GM23248 (cell line): ENCODE measurements around the gene FAM240B.

ENCODE experiments used
- EZH2 ChIP-seq: fragments of 200-600 bp; sonication (generic); IDR thresholded peaks from 2 replicates; pipeline ENCODE4 v1.6.1; 2018; ENCODE audit warnings: antibody characterized with exemption, mild to moderate bottlenecking; ENCODE audit not compliant: insufficient read depth, poor library complexity, severe bottlenecking
- EZH2phosphoT487 ChIP-seq: fragments of 200-600 bp; sonication (generic); IDR thresholded peaks from 2 replicates; pipeline ENCODE4 v1.6.1; 2018; ENCODE audit warnings: antibody characterized with exemption, moderate library complexity, mild to moderate bottlenecking, low read depth; ENCODE audit not compliant: insufficient read depth

- TF ChIP-seq EZH2 = no peak
- no peak for TF ChIP-seq EZH2phosphoT487
These were observed 24.6 kb upstream of the FAM240B start for GRCh38 chr9:38744484-38744883.
